ENCODE data around the gene MORN1. TPM values are rescaled to one million over a fixed set of nuclear protein-coding genes. Genes with fewer than 3 reads are reported as not detected.

MORN1 gene
- total and polyA plus RNA-seq, 2 of the 4 experiments (the other 2 are of a cell fraction): 3.0 to 4.2 TPM

DNA sequence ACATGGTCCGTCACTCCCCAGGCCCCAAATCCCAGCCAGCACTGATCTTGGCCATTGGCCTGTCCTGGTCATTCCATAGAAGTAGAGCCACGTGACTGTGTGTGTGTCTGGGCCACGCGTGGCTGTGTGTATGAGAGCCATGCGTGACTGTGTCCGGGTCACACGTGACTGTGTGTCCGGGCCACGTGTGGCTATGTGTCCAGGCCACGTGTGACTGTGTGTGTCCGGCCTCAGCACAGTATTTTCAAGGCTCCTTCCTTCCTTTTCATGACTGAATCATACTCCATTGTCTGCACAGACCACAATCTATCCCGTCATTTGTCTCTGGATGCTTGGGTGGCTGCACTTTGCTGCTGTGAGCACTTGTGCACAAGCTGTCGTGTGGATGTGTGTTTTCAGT is 95.8 kb downstream of the MORN1 start:
- no peak overlapping the region for H2AK9ac ChIP-seq (replicated peaks; ENCODE audit: low read depth, low read length, poor library complexity)
- peaks cover 54% of the 10 kb centered on the region for H3K4me1 ChIP-seq (ENCODE audit: control insufficient read depth, insufficient read depth, low read length)
- H2BK120ac ChIP-seq (ENCODE audit: low read depth, low read length): no peak overlapping the region
- ChIA-PET CTCF (interaction anchor here (1.1 kb wide), 1 partner anchor 20 kb away, joined by 3 read pairs; no protein-coding TSS in a partner anchor), POLR2A (ENCODE audit: unreplicated experiment) (no interaction called here)
- H3K36me3 ChIP-seq (ENCODE audit: control insufficient read depth, insufficient read depth, low read length): peaks cover 6% of the 10 kb centered on the region; the same call in 1 of the 2 replicates
- peak overlapping the region; percentile 23; the same call in 1 of the 2 replicates for H3K23ac ChIP-seq (ENCODE audit: low read depth, low read length)
- no peak overlapping the region for H3K18ac ChIP-seq (ENCODE audit: low read depth, low read length)
- H3K27ac ChIP-seq (ENCODE audit: insufficient read depth, low read length): no peak overlapping the region
- 92% methylated on average over 4 of the region's 13 CpGs; no CpG with 5 or more reads in 1 of the 2 experiments for WGBS, 2 experiments (ENCODE audit: extremely low coverage in 2 of 2, insufficient read length in 1 of 2)
- H3K14ac ChIP-seq (replicated peaks; ENCODE audit: low read depth, low read length): 0 out of 2 replicates have a peak overlapping the region, but pooled peaks have one; percentile 45
- peaks cover 43% of the 10 kb centered on the region for H3K9me1 ChIP-seq (ENCODE audit: insufficient read depth, low read length)
- no peak overlapping the region for H3K9ac ChIP-seq (ENCODE audit: low read depth, low read length)
- H3K4me3 ChIP-seq (ENCODE audit: insufficient read depth, low read depth, low read length): no peak overlapping the region
- H3K4ac ChIP-seq (ENCODE audit: low read depth, low read length): no peak overlapping the region
- H2BK5ac ChIP-seq (ENCODE audit: low read depth, low read length, poor library complexity, severe bottlenecking): peak overlapping the region; percentile 26
- no peak overlapping the region for H4K8ac ChIP-seq (ENCODE audit: low read depth in 2 of 2, low read length in 2 of 2)
- intact Hi-C loops (cut with micrococcal nuclease): no loop called here
- H3K9me3 ChIP-seq (ENCODE audit: control insufficient read depth, insufficient read depth, low read length): no peaks in the 10 kb centered on the region
- no peak overlapping the region; the same call in 1 of the 2 replicates for H2BK20ac ChIP-seq (ENCODE audit: low read depth, low read length)
- H2AK5ac ChIP-seq (ENCODE audit: low read depth, low read length): peak overlapping the region; percentile 64; the same call in 1 of the 2 replicates
- TF ChIP-seq MAZ (IDR thresholded peaks at IDR 0.05; ENCODE audit: borderline replicate concordance, low read depth, low read length): no peak
- no peak for TF ChIP-seq CEBPB (IDR thresholded peaks at IDR 0.05; ENCODE audit: low read depth, low read length)
- TF ChIP-seq NFE2L2 (IDR thresholded peaks at IDR 0.05; ENCODE audit: low read depth, low read length): no peak
- TF ChIP-seq POLR2A (IDR thresholded peaks at IDR 0.05; ENCODE audit: low read depth, low read length): no peak
- TF ChIP-seq USF2 (IDR thresholded peaks at IDR 0.05; ENCODE audit: low read depth, low read length): no peak
- TF ChIP-seq FOS (IDR thresholded peaks at IDR 0.05; ENCODE audit: low read depth, low read length): no peak
- no peak for TF ChIP-seq BHLHE40 (IDR thresholded peaks at IDR 0.05; ENCODE audit: low read depth, low read length)
- no peak for TF ChIP-seq MXI1 (IDR thresholded peaks at IDR 0.05; ENCODE audit: borderline replicate concordance, low read depth, low read length)
- TF ChIP-seq RAD21 (IDR thresholded peaks at IDR 0.05; ENCODE audit: low read length): no peak
- no peak for TF ChIP-seq CTCF (conservative IDR thresholded peaks at IDR 0.05; ENCODE audit: low read depth, low read length)
- no peak for TF ChIP-seq RCOR1 (IDR thresholded peaks at IDR 0.05; ENCODE audit: insufficient replicate concordance, low read length)
- TF ChIP-seq CHD1 (IDR thresholded peaks at IDR 0.05; ENCODE audit: low read depth, low read length): no peak
- TF ChIP-seq SMC3 (IDR thresholded peaks at IDR 0.05; ENCODE audit: low read depth, low read length): no peak
- no peak for TF ChIP-seq ELK1 (IDR thresholded peaks at IDR 0.05; ENCODE audit: borderline replicate concordance, low read depth, low read length)
- no peak for TF ChIP-seq RFX5 (IDR thresholded peaks at IDR 0.05; ENCODE audit: low read depth, low read length)
- no peak for TF ChIP-seq MAFK (IDR thresholded peaks at IDR 0.05; ENCODE audit: low read depth, low read length)
- no peak overlapping the region for H2BK15ac ChIP-seq (ENCODE audit: low read depth, low read length)
- peaks cover 8 to 93% of the 10 kb centered on the region in 2 experiments; a peak in 3 of 4 replicates for H3K79me1 ChIP-seq (ENCODE audit: low read depth in 1 of 2, low read length in 2 of 2)
- no peak overlapping the region for H2AFZ ChIP-seq (replicated peaks; ENCODE audit: low read length, poor library complexity)
- H3K56ac ChIP-seq (ENCODE audit: extremely low read depth, insufficient read depth, low read length): no peak overlapping the region
- no peaks in the 10 kb centered on the region for H3K27me3 ChIP-seq (ENCODE audit: control insufficient read depth, insufficient read depth, low read length)
- no peak overlapping the region for H4K5ac ChIP-seq (ENCODE audit: low read depth, low read length)
- no peak overlapping the region for H4K91ac ChIP-seq (ENCODE audit: insufficient read depth, low read depth, low read length)
- no peak overlapping the region for H3K4me2 ChIP-seq (ENCODE audit: low read depth, low read length)
- no TSS peak for BruUV-seq (replicated peaks)
- DNase-seq (no peak), ATAC-seq (ENCODE audit: low read depth) (no peak)
- dilution Hi-C loops (cut with HindIII; ENCODE audit: low sequenced_read_pairs, unreplicated experiment): no loop called here
- in situ Hi-C loops (cut with MboI; ENCODE audit: low sequenced_read_pairs): loop anchor here (5.0 kb wide), 1 partner anchor 58 kb away; no protein-coding TSS in a partner anchor
- H4K20me1 ChIP-seq (ENCODE audit: insufficient read depth, low read length): peaks cover 66% of the 10 kb centered on the region

Measured in IMR-90 (cell line).